HepG2 (cell line): ENCODE measurements around the gene TMEM220. TPM values are rescaled to one million over a fixed set of nuclear protein-coding genes. Genes with fewer than 3 reads are reported as not detected.

Experiments
- ATAC-seq: fragments of 200-7000 bp; cut with Tn5 transposase; 3 replicates; pipeline ENCODE4 v1.9.1; 2020; ENCODE audit warnings: mild to moderate bottlenecking, moderate library complexity
- BruUV-seq: library from RNA; stranded (reverse); fragments of 400-500 nt; replicated peaks from 2 replicates; lab custom pipeline; 2021; lab: Mats Ljungman, UMichigan
- CTCF ChIA-PET: fragments of 300-600 bp; formaldehyde crosslinking; extraction: SDS; loops from one replicate; lab custom pipeline; 2021; ENCODE audit warnings: low total read pairs, inconsistent platforms, low intra/inter-chr PET ratio; lab: Yijun Ruan, JAX
- POLR2A ChIA-PET: fragments of 350-600 bp; sonication (Branson Sonifier 250); formaldehyde crosslinking; loops from one replicate; lab custom pipeline; 2020; ENCODE audit warnings: antibody characterized with exemption, inconsistent platforms; lab: Yijun Ruan, JAX
- DNase-seq: peaks from one replicate; pipeline ENCODE4 v3.0.0-alpha.2; 2015; ENCODE audit warnings: low spot score
- FAIRE-seq: peaks from 3 replicates; lab custom pipeline; 2011; peaks lifted over from hg19 to GRCh38; lab: Jason Lieb, UNC
- H2AFZ ChIP-seq: one replicate; pipeline ENCODE4 v1.6.1; 2011; ENCODE audit warnings: low read length, inconsistent platforms
- H3K27ac ChIP-seq: fragments of 300-600 bp; 3 replicates; pipeline ENCODE4 v1.8.0; 2011; ENCODE audit warnings: mixed run types, mild to moderate bottlenecking, mixed read lengths, low read length, inconsistent platforms; ENCODE audit not compliant: insufficient read depth; ENCODE audit errors: extremely low read length
- H3K27me3 ChIP-seq, 2 experiments: fragments of 200-600 bp in 1 of 2; 2 replicates in 1 of 2; 3 replicates in 1 of 2; pipeline versions ENCODE4 v1.6.0 to v1.8.0; 2011; ENCODE audit warnings: low read length in 2 of 2, mild to moderate bottlenecking in 2 of 2, moderate library complexity in 2 of 2, inconsistent platforms in 1 of 2; ENCODE audit not compliant: insufficient read depth in 2 of 2, control insufficient read depth in 1 of 2
- H3K36me3 ChIP-seq, 2 experiments: fragments of 200-600 bp in 1 of 2; replicated peaks in 1 of 2; 2 replicates in 1 of 2; 3 replicates in 1 of 2; pipeline versions ENCODE4 v1.5.1 to v1.8.0; 2011; ENCODE audit warnings: low read length in 2 of 2, inconsistent platforms in 1 of 2; ENCODE audit not compliant: insufficient read depth in 2 of 2, control insufficient read depth in 1 of 2
- H3K4me1 ChIP-seq: 2 replicates; pipeline ENCODE4 v1.5.1; 2012; ENCODE audit warnings: low read length, inconsistent platforms; ENCODE audit not compliant: insufficient read depth
- H3K4me2 ChIP-seq: 2 replicates; pipeline ENCODE4 v1.6.0; 2011; ENCODE audit warnings: low read depth, low read length, inconsistent platforms
- H3K4me3 ChIP-seq, 3 experiments: fragments of 200-600 bp in 1 of 3; sonication (generic), shearing (Covaris generic) in 1 of 3; replicated peaks in 1 of 3; 2 replicates each; pipeline ENCODE4 v1.5.1; 2011 to 2016; ENCODE audit warnings: low read length in 3 of 3, inconsistent platforms in 2 of 3, low read depth in 2 of 3, mild to moderate bottlenecking in 2 of 3, control low read depth in 1 of 3, mixed read lengths in 1 of 3; ENCODE audit not compliant: insufficient read depth in 1 of 3
- H3K79me2 ChIP-seq: one replicate; pipeline ENCODE4 v1.6.1; 2011; ENCODE audit warnings: low read length, inconsistent platforms; ENCODE audit not compliant: insufficient read depth
- H3K9ac ChIP-seq: 2 replicates; pipeline ENCODE4 v1.6.0; 2011; ENCODE audit warnings: mild to moderate bottlenecking, low read depth, low read length, inconsistent platforms; ENCODE audit not compliant: insufficient read depth
- H3K9me3 ChIP-seq: 2 replicates; pipeline ENCODE4 v1.5.1; 2012; ENCODE audit warnings: mild to moderate bottlenecking, low read length
- H4K20me1 ChIP-seq: 2 replicates; pipeline ENCODE4 v1.6.0; 2011; ENCODE audit warnings: inconsistent platforms, mild to moderate bottlenecking, low read length, moderate library complexity; ENCODE audit not compliant: insufficient read depth
- FLYWCH1 ChIP-seq: sonication (generic); formaldehyde crosslinking; IDR thresholded peaks from 2 replicates; pipeline ENCODE4 v1.8.1; 2023; ENCODE audit warnings: mild to moderate bottlenecking, missing genetic modification reagents
- JUND ChIP-seq: sonication (generic); formaldehyde crosslinking; IDR thresholded peaks from 2 replicates; pipeline ENCODE4 v1.8.0; 2022; ENCODE audit warnings: mild to moderate bottlenecking, missing genetic modification reagents
- MAFG ChIP-seq: sonication (generic); formaldehyde crosslinking; IDR thresholded peaks from 2 replicates; pipeline ENCODE4 v1.5.1; 2020; ENCODE audit warnings: mild to moderate bottlenecking, missing genetic modification reagents
- MBNL3 ChIP-seq: fragments of 250-450 bp; sonication (Bioruptor Pico); conservative IDR thresholded peaks from 2 replicates; pipeline ENCODE4 v1.8.0; 2022; ENCODE audit warnings: mild to moderate bottlenecking, inconsistent platforms
- PRDM15 ChIP-seq: sonication (generic); formaldehyde crosslinking; IDR thresholded peaks from 2 replicates; pipeline ENCODE4 v1.4.0; 2020; ENCODE audit warnings: missing genetic modification reagents
- RFX3 ChIP-seq: IDR thresholded peaks from 2 replicates; pipeline ENCODE4 v1.6.1; 2016; ENCODE audit warnings: missing biosample characterization, missing genetic modification reagents
- SSRP1 ChIP-seq: IDR thresholded peaks from 2 replicates; pipeline ENCODE4 v1.6.1; 2016; ENCODE audit warnings: control low read depth
- ZBTB1 ChIP-seq: sonication (generic); formaldehyde crosslinking; IDR thresholded peaks from 2 replicates; pipeline ENCODE4 v1.4.0; 2020; ENCODE audit warnings: missing genetic modification reagents, borderline replicate concordance
- ZBTB26 ChIP-seq: IDR thresholded peaks from 2 replicates; pipeline ENCODE4 v1.6.1; 2016; ENCODE audit warnings: missing compliant biosample characterization, missing genetic modification reagents, borderline replicate concordance
- ZNF17 ChIP-seq: sonication (generic); formaldehyde crosslinking; IDR thresholded peaks from 2 replicates; pipeline ENCODE4 v1.5.0; 2020; ENCODE audit warnings: mild to moderate bottlenecking, missing genetic modification reagents
- ZNF224 ChIP-seq: sonication (generic); formaldehyde crosslinking; IDR thresholded peaks from 2 replicates; pipeline ENCODE4 v1.5.0; 2020; ENCODE audit warnings: mild to moderate bottlenecking, missing genetic modification reagents
- ZNF430 ChIP-seq: sonication (generic); formaldehyde crosslinking; IDR thresholded peaks from 2 replicates; pipeline ENCODE4 v1.9.0; 2021; ENCODE audit warnings: mild to moderate bottlenecking, missing genetic modification reagents
- WGBS: methylation state at CpG from one replicate; pipeline ENCODE4 v1.1.6; 2017; ENCODE audit warnings: low lambda C conversion rate; 5-methylcytosine and 5-hydroxymethylcytosine counted together
- in situ Hi-C: cut with HindIII; loops from 2 replicates; pipeline ENCODE4 v1.10.0; 2017; ENCODE audit warnings: low pct_unique_long_range_greater_than_20kb; ENCODE audit not compliant: extremely low pct_ligation_motif_present
- intact Hi-C: fragments of 100-400 bp; cut with micrococcal nuclease; formaldehyde crosslinking; loops from one replicate; pipeline ENCODE4 v1.10.0; 2022; ENCODE audit not compliant: unreplicated experiment
- polyA plus RNA-seq, 8 experiments: library from polyadenylated mRNA; depleted of rRNA in 3 of 8; stranded (reverse) in 7 of 8; unstranded in 1 of 8; fragments of >200 nt; fragmentation: Illumina TruSeq in 4 of 8; extraction: Trizol in 4 of 8; gene quantifications; 2 replicates each; pipeline versions ENCODE4 v1.2.1 to v1.2.3, GENCODE V29; 2011 to 2016; ENCODE audit warnings: low read depth in 4 of 8, missing spikeins in 1 of 8, mixed read lengths in 1 of 8; ENCODE audit not compliant: insufficient read depth in 1 of 8
- total RNA-seq, 5 experiments: library from RNA; depleted of rRNA; stranded (reverse); fragments of >200 nt; fragmentation: Illumina TruSeq; extraction: Trizol; gene quantifications; 2 replicates each; pipeline ENCODE4 v1.2.3, GENCODE V29; 2016; ENCODE audit warnings: low read depth in 1 of 5
- TF ChIP-seq, protein P1 (sequence below): IDR thresholded peaks from 2 replicates; pipeline ENCODE4 v1.6.1; 2016
- TF ChIP-seq, protein P2 (sequence below): sonication (generic); formaldehyde crosslinking; IDR thresholded peaks from 2 replicates; pipeline ENCODE4 v1.4.0; 2020; ENCODE audit warnings: low read depth, mild to moderate bottlenecking, missing genetic modification reagents

TMEM220 gene
- total and polyA plus RNA-seq, 2 of the 13 experiments (the other 11 are each of a cell fraction or from before 2014, with no cell fraction given), result 1.3 to 2.2 TPM

GRCh38 chr17:10777131-10777807 is 47.4 kb upstream of the TMEM220 start:
- no peak overlapping the region for H3K27ac ChIP-seq
- intact Hi-C loops, result no loop called here
- no TSS peak for BruUV-seq
- ChIA-PET POLR2A (no interaction called here), CTCF (no interaction called here)
- no peaks in the 10 kb centered on the region for H3K79me2 ChIP-seq
- H3K36me3 ChIP-seq, result no peaks in the 10 kb centered on the region
- no peak overlapping the region for H2AFZ ChIP-seq
- no peak for FAIRE-seq
- DNase-seq, result no peak
- ATAC-seq, result no peak
- no peaks in the 10 kb centered on the region for H4K20me1 ChIP-seq
- WGBS, result 61% methylated on average over 11 of the region's 11 CpGs
- H3K9me3 ChIP-seq, result peaks cover 6% of the 10 kb centered on the region
- H3K4me2 ChIP-seq, result no peak overlapping the region
- H3K27me3 ChIP-seq, result no peaks in the 10 kb centered on the region
- no peak overlapping the region for H3K4me3 ChIP-seq
- TF ChIP-seq ZBTB26 (CRISPR knock-in tag) (no peak), SSRP1 (CRISPR knock-in tag) (no peak), ZNF17 (no peak), ZNF224 (CRISPR knock-in tag) (no peak), RFX3 (CRISPR knock-in tag) (no peak), JUND (no peak), PRDM15 (CRISPR knock-in tag) (no peak), ZNF430 (CRISPR knock-in tag) (no peak), MAFG (CRISPR knock-in tag) (no peak), MBNL3 (CRISPR knock-in tag) (no peak), FLYWCH1 (CRISPR knock-in tag) (no peak), ZBTB1 (CRISPR knock-in tag) (no peak)
- TF ChIP-seq, protein P1, sequence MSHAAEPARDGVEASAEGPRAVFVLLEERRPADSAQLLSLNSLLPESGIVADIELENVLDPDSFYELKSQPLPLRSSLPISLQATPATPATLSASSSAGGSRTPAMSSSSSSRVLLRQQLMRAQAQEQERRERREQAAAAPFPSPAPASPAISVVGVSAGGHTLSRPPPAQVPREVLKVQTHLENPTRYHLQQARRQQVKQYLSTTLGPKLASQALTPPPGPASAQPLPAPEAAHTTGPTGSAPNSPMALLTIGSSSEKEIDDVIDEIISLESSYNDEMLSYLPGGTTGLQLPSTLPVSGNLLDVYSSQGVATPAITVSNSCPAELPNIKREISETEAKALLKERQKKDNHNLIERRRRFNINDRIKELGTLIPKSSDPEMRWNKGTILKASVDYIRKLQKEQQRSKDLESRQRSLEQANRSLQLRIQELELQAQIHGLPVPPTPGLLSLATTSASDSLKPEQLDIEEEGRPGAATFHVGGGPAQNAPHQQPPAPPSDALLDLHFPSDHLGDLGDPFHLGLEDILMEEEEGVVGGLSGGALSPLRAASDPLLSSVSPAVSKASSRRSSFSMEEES (CRISPR knock-in tag), result no peak
- TF ChIP-seq, protein P2, sequence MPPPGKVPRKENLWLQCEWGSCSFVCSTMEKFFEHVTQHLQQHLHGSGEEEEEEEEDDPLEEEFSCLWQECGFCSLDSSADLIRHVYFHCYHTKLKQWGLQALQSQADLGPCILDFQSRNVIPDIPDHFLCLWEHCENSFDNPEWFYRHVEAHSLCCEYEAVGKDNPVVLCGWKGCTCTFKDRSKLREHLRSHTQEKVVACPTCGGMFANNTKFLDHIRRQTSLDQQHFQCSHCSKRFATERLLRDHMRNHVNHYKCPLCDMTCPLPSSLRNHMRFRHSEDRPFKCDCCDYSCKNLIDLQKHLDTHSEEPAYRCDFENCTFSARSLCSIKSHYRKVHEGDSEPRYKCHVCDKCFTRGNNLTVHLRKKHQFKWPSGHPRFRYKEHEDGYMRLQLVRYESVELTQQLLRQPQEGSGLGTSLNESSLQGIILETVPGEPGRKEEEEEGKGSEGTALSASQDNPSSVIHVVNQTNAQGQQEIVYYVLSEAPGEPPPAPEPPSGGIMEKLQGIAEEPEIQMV (CRISPR knock-in tag), result no peak
- TF ChIP-seq, all 625 proteins: peak for 0
- Histone ChIP-seq H3K9ac (no peak overlapping the region), H3K4me1 (peaks cover 29% of the 10 kb centered on the region)
- in situ Hi-C loops, result no loop called here
